ENCODE data around the gene AGBL3.

AGBL3 gene

GRCh38 chr7:135151132-135151531, 164.8 kb downstream of the AGBL3 start:
- Histone ChIP-seq H3K4me2 (ENCODE audit: low read depth, low read length) (peak overlapping the region; percentile 1; the same call in 1 of the 2 replicates), H3K36me3 (replicated peaks; ENCODE audit: insufficient read depth, low read length) (no peaks in the 10 kb centered on the region), H3K9ac (ENCODE audit: low read length) (no peak overlapping the region), H3K9me3 (replicated peaks; ENCODE audit: insufficient read depth, low read length) (no peaks in the 10 kb centered on the region), H3F3A (ENCODE audit: insufficient read depth, low read length) (peaks cover 30% of the 10 kb centered on the region), H3K27me3 (replicated peaks; ENCODE audit: insufficient read depth, low read length) (no peaks in the 10 kb centered on the region), H3K4me3 (ENCODE audit: low read length) (no peak overlapping the region), H3K4me1 (ENCODE audit: low read length) (peaks cover 29% of the 10 kb centered on the region), H3K79me2 (ENCODE audit: low read length) (peaks cover 65% of the 10 kb centered on the region), H4K20me1 (ENCODE audit: insufficient read depth, low read length) (no peaks in the 10 kb centered on the region), H3K27ac (ENCODE audit: low read length) (no peak overlapping the region), H3K9me2 (replicated peaks; ENCODE audit: insufficient read depth, low read length) (no peaks in the 10 kb centered on the region), H2AFZ (ENCODE audit: low read length) (no peak overlapping the region)
- TF ChIP-seq EZH2 (optimal IDR thresholded peaks at IDR 0.05; ENCODE audit: low read depth, low read length) (no peak), EZH2phosphoT487 (IDR thresholded peaks at IDR 0.05; ENCODE audit: low read length) (no peak), CTCF (IDR thresholded peaks at IDR 0.05; ENCODE audit: low read length) (no peak)
- no peak for DNase-seq

GRCh38 chr7:135151533-135151932, 165.2 kb downstream of the AGBL3 start:
- Histone ChIP-seq H3K4me2 (ENCODE audit: low read depth, low read length) (no peak overlapping the region), H3K9me2 (replicated peaks; ENCODE audit: insufficient read depth, low read length) (no peaks in the 10 kb centered on the region), H3K9me3 (replicated peaks; ENCODE audit: insufficient read depth, low read length) (no peaks in the 10 kb centered on the region), H3K79me2 (ENCODE audit: low read length) (peaks cover 69% of the 10 kb centered on the region), H3K36me3 (replicated peaks; ENCODE audit: insufficient read depth, low read length) (no peaks in the 10 kb centered on the region), H3K4me3 (ENCODE audit: low read length) (no peak overlapping the region), H3K9ac (ENCODE audit: low read length) (no peak overlapping the region), H3K27ac (ENCODE audit: low read length) (no peak overlapping the region), H3K27me3 (replicated peaks; ENCODE audit: insufficient read depth, low read length) (no peaks in the 10 kb centered on the region), H2AFZ (ENCODE audit: low read length) (no peak overlapping the region), H3F3A (ENCODE audit: insufficient read depth, low read length) (peaks cover 30% of the 10 kb centered on the region), H4K20me1 (ENCODE audit: insufficient read depth, low read length) (no peaks in the 10 kb centered on the region), H3K4me1 (ENCODE audit: low read length) (peaks cover 25% of the 10 kb centered on the region)
- DNase-seq, result no peak
- TF ChIP-seq CTCF (IDR thresholded peaks at IDR 0.05; ENCODE audit: low read length) (no peak), EZH2phosphoT487 (IDR thresholded peaks at IDR 0.05; ENCODE audit: low read length) (no peak), EZH2 (optimal IDR thresholded peaks at IDR 0.05; ENCODE audit: low read depth, low read length) (no peak)

- H3K4me1 ChIP-seq (ENCODE audit: low read length), result peaks cover 18% of the 10 kb centered on the region
- H3K9me3 ChIP-seq (replicated peaks; ENCODE audit: insufficient read depth, low read length), result no peaks in the 10 kb centered on the region
- H3K4me2 ChIP-seq (ENCODE audit: low read depth, low read length), result no peak overlapping the region
- H4K20me1 ChIP-seq (ENCODE audit: insufficient read depth, low read length), result no peaks in the 10 kb centered on the region
- H3K9ac ChIP-seq (ENCODE audit: low read length), result no peak overlapping the region
- peaks cover 78% of the 10 kb centered on the region for H3K79me2 ChIP-seq (ENCODE audit: low read length)
- H3K27ac ChIP-seq (ENCODE audit: low read length), result no peak overlapping the region
- H3K27me3 ChIP-seq (replicated peaks; ENCODE audit: insufficient read depth, low read length), result no peaks in the 10 kb centered on the region
- no peak overlapping the region for H2AFZ ChIP-seq (ENCODE audit: low read length)
- no peak for DNase-seq
- peaks cover 21% of the 10 kb centered on the region for H3F3A ChIP-seq (ENCODE audit: insufficient read depth, low read length)
- TF ChIP-seq EZH2phosphoT487 (IDR thresholded peaks at IDR 0.05; ENCODE audit: low read length) (no peak), EZH2 (optimal IDR thresholded peaks at IDR 0.05; ENCODE audit: low read depth, low read length) (no peak), CTCF (IDR thresholded peaks at IDR 0.05; ENCODE audit: low read length) (no peak)
- H3K36me3 ChIP-seq (replicated peaks; ENCODE audit: insufficient read depth, low read length), result no peaks in the 10 kb centered on the region
- no peak overlapping the region for H3K4me3 ChIP-seq (ENCODE audit: low read length)
- no peaks in the 10 kb centered on the region for H3K9me2 ChIP-seq (replicated peaks; ENCODE audit: insufficient read depth, low read length)
Measured at GRCh38 chr7:135152442-135152841, 166.1 kb downstream of the AGBL3 start.

Measured in MM.1S (cell line).